Osteocyte (in vitro differentiated cells): ENCODE results near the gene B3GNT4. TPM values are rescaled to one million over a fixed set of nuclear protein-coding genes. Genes with fewer than 3 reads are reported as not detected.
"Not testable (repeated sequence)": the region's sequence is repeated elsewhere in the genome, so short reads cannot be mapped to it uniquely, and the experiment has no call there.

Source experiments
- DNase-seq: peaks from one replicate; pipeline ENCODE4 v3.0.0; 2021; ENCODE audit warnings: mixed read lengths; ENCODE audit not compliant: unreplicated experiment; ENCODE audit errors: extremely low spot score
- H3K27ac Mint-ChIP-seq: one replicate; pipeline ENCODE4 v1.8.0; 2021; ENCODE audit warnings: mild to moderate bottlenecking, mixed read lengths; ENCODE audit not compliant: unreplicated experiment
- H3K27me3 Mint-ChIP-seq: one replicate; pipeline ENCODE4 v1.8.0; 2021; ENCODE audit warnings: mixed read lengths; ENCODE audit not compliant: unreplicated experiment
- H3K36me3 Mint-ChIP-seq: one replicate; pipeline ENCODE4 v1.8.0; 2021; ENCODE audit warnings: mixed read lengths; ENCODE audit not compliant: unreplicated experiment
- H3K4me1 Mint-ChIP-seq: one replicate; pipeline ENCODE4 v1.8.0; 2021; ENCODE audit warnings: mixed read lengths; ENCODE audit not compliant: unreplicated experiment
- H3K4me3 Mint-ChIP-seq: one replicate; pipeline ENCODE4 v1.8.0; 2021; ENCODE audit warnings: mild to moderate bottlenecking, moderate library complexity, mixed read lengths; ENCODE audit not compliant: unreplicated experiment
- H3K9me3 Mint-ChIP-seq: one replicate; pipeline ENCODE4 v1.8.0; 2021; ENCODE audit warnings: mixed read lengths; ENCODE audit not compliant: unreplicated experiment
- CTCF ChIP-seq: fragments of 200-600 bp; sonication (generic); IDR thresholded peaks from 2 replicates; pipeline ENCODE4 v1.5.0; 2021; ENCODE audit warnings: antibody characterized with exemption, mild to moderate bottlenecking, moderate library complexity
- total RNA-seq: library from RNA; stranded (reverse); gene quantifications from 2 replicates; pipeline ENCODE4 v1.2.1, GENCODE V29; 2021

B3GNT4 gene
- total RNA-seq, 1 donor from 2014 or later, result 0.64 TPM

- H3K9me3 Mint-ChIP-seq, result peaks cover 5% of the 10 kb centered on the region
- no peak for DNase-seq
- peaks cover 3% of the 10 kb centered on the region for H3K4me1 Mint-ChIP-seq
- no peak overlapping the region for H3K27ac Mint-ChIP-seq
- no peaks in the 10 kb centered on the region for H3K36me3 Mint-ChIP-seq
- H3K4me3 Mint-ChIP-seq, result no peak overlapping the region
- no peak for TF ChIP-seq CTCF
- H3K27me3 Mint-ChIP-seq, result peaks cover 7% of the 10 kb centered on the region
Observed at GRCh38 chr12:122197612-122197966, 5.9 kb upstream of the B3GNT4 start.

GRCh38 chr12:122199484-122200355, 3.8 kb upstream of the B3GNT4 start:
- no peak for DNase-seq
- peaks cover 7% of the 10 kb centered on the region for H3K27me3 Mint-ChIP-seq
- peaks cover 5% of the 10 kb centered on the region for H3K9me3 Mint-ChIP-seq
- no peak overlapping the region for H3K27ac Mint-ChIP-seq
- no peak for TF ChIP-seq CTCF
- no peaks in the 10 kb centered on the region for H3K36me3 Mint-ChIP-seq
- H3K4me1 Mint-ChIP-seq, result peaks cover 9% of the 10 kb centered on the region
- H3K4me3 Mint-ChIP-seq, result no peak overlapping the region

- Mint-ChIP-seq H3K4me1 (peaks cover 10% of the 10 kb centered on the region), H3K27ac (no peak overlapping the region), H3K9me3 (peaks cover 2% of the 10 kb centered on the region), H3K4me3 (no peak overlapping the region), H3K27me3 (peaks cover 11% of the 10 kb centered on the region), H3K36me3 (no peaks in the 10 kb centered on the region)
- no peak for TF ChIP-seq CTCF
- no peak for DNase-seq
Observed at GRCh38 chr12:122200541-122201175, 2.9 kb upstream of the B3GNT4 start.

- Mint-ChIP-seq H3K9me3 (no peaks in the 10 kb centered on the region), H3K4me3 (no peak overlapping the region), H3K36me3 (no peaks in the 10 kb centered on the region), H3K27me3 (peaks cover 10% of the 10 kb centered on the region), H3K4me1 (peaks cover 10% of the 10 kb centered on the region), H3K27ac (no peak overlapping the region)
- no peak for TF ChIP-seq CTCF
- DNase-seq, result no peak
Observed at GRCh38 chr12:122201381-122201780, 2.1 kb upstream of the B3GNT4 start.

GRCh38 chr12:122202017-122202416, 1.5 kb upstream of the B3GNT4 start:
- H3K9me3 Mint-ChIP-seq, result no peaks in the 10 kb centered on the region
- H3K4me1 Mint-ChIP-seq, result peaks cover 10% of the 10 kb centered on the region
- H3K27ac Mint-ChIP-seq, result no peak overlapping the region
- no peak overlapping the region for H3K4me3 Mint-ChIP-seq
- no peak for TF ChIP-seq CTCF
- no peak for DNase-seq
- peaks cover 10% of the 10 kb centered on the region for H3K27me3 Mint-ChIP-seq
- peaks cover 3% of the 10 kb centered on the region for H3K36me3 Mint-ChIP-seq

- H3K9me3 Mint-ChIP-seq, H3K27me3 Mint-ChIP-seq, DNase-seq, H3K36me3 Mint-ChIP-seq, H3K27ac Mint-ChIP-seq: not testable (repeated sequence)
- peaks cover 10% of the 10 kb centered on the region for H3K4me1 Mint-ChIP-seq
- H3K4me3 Mint-ChIP-seq, result peak overlapping the region; percentile 75
Observed at GRCh38 chr12:122202811-122203210, 698 bp upstream of the B3GNT4 start.
